Duodenal mucosa (tissue), 2 donors: ENCODE measurements around the gene ADARB2.

Source experiments
- H3K27ac ChIP-seq: one replicate; pipeline ENCODE4 v1.7.0; 2013; ENCODE audit warnings: low read depth, low read length
- H3K27me3 ChIP-seq, 2 donors: one replicate each; pipeline ENCODE4 v1.7.0; 2013; ENCODE audit warnings: low read length in 2 of 2, control low read depth in 1 of 2; ENCODE audit not compliant: insufficient read depth in 2 of 2, control insufficient read depth in 1 of 2
- H3K36me3 ChIP-seq, 2 donors: one replicate each; pipeline ENCODE4 v1.7.0; 2013; ENCODE audit warnings: low read length in 2 of 2, control low read depth in 1 of 2; ENCODE audit not compliant: insufficient read depth in 2 of 2, control insufficient read depth in 1 of 2
- H3K4me1 ChIP-seq, 2 donors: one replicate each; pipeline ENCODE4 v1.7.0; 2013; ENCODE audit warnings: low read length in 2 of 2, control low read depth in 1 of 2; ENCODE audit not compliant: insufficient read depth in 2 of 2, control insufficient read depth in 1 of 2
- H3K4me3 ChIP-seq, 2 donors: one replicate each; pipeline ENCODE4 v1.7.0; 2013; ENCODE audit warnings: low read length in 2 of 2, low read depth in 1 of 2
- H3K9ac ChIP-seq, 2 donors: one replicate each; pipeline ENCODE4 v1.7.0; 2013; ENCODE audit warnings: low read length in 2 of 2, low read depth in 1 of 2
- H3K9me3 ChIP-seq, 2 donors: one replicate each; pipeline ENCODE4 v1.7.0; 2013; ENCODE audit warnings: low read length in 2 of 2, control low read depth in 1 of 2; ENCODE audit not compliant: control insufficient read depth in 1 of 2

Gene ADARB2

GRCh38 chr10:1185911-1186682 lies 551.2 kb downstream of the ADARB2 start:
- no peaks in the 10 kb centered on the region for H3K27me3 ChIP-seq
- H3K36me3 ChIP-seq, result no peaks in the 10 kb centered on the region
- no peak overlapping the region for H3K9ac ChIP-seq
- H3K4me3 ChIP-seq, result no peak overlapping the region
- no peak overlapping the region for H3K27ac ChIP-seq
- H3K4me1 ChIP-seq, result peaks cover 10 to 11% of the 10 kb centered on the region in 2 donors
- H3K9me3 ChIP-seq, result no peaks in the 10 kb centered on the region

- Histone ChIP-seq H3K27me3 (no peaks in the 10 kb centered on the region), H3K9ac (no peak overlapping the region), H3K9me3 (no peaks in the 10 kb centered on the region), H3K4me1 (peaks cover 10 to 11% of the 10 kb centered on the region in 2 donors), H3K36me3 (no peaks in the 10 kb centered on the region), H3K4me3 (no peak overlapping the region), H3K27ac (no peak overlapping the region)
Measured at GRCh38 chr10:1184541-1185430, 552.5 kb downstream of the ADARB2 start.

- Histone ChIP-seq H3K4me3 (no peak overlapping the region), H3K9ac (no peak overlapping the region), H3K27ac (no peak overlapping the region), H3K27me3 (no peaks in the 10 kb centered on the region), H3K4me1 (peaks cover 10 to 11% of the 10 kb centered on the region in 2 donors), H3K36me3 (no peaks in the 10 kb centered on the region), H3K9me3 (no peaks in the 10 kb centered on the region)
Measured at GRCh38 chr10:1183701-1184100, 553.6 kb downstream of the ADARB2 start.

GRCh38 chr10:1183033-1183396 lies 554.3 kb downstream of the ADARB2 start:
- H3K4me1 ChIP-seq, result peaks cover 5 to 8% of the 10 kb centered on the region in 2 donors
- H3K36me3 ChIP-seq, result no peaks in the 10 kb centered on the region
- H3K4me3 ChIP-seq, result no peak overlapping the region
- H3K27me3 ChIP-seq, result no peaks in the 10 kb centered on the region
- no peak overlapping the region for H3K27ac ChIP-seq
- H3K9ac ChIP-seq, result no peak overlapping the region
- no peaks in the 10 kb centered on the region for H3K9me3 ChIP-seq

GRCh38 chr10:1182280-1183032 lies 554.9 kb downstream of the ADARB2 start:
- Histone ChIP-seq H3K27me3 (no peaks in the 10 kb centered on the region), H3K9me3 (no peaks in the 10 kb centered on the region), H3K27ac (no peak overlapping the region), H3K36me3 (no peaks in the 10 kb centered on the region), H3K4me1 (peaks cover 0 to 2% of the 10 kb centered on the region in 2 donors), H3K4me3 (no peak overlapping the region), H3K9ac (no peak overlapping the region)

- Histone ChIP-seq H3K4me1 (no peaks in the 10 kb centered on the region), H3K9ac (no peak overlapping the region), H3K36me3 (no peaks in the 10 kb centered on the region), H3K27me3 (no peaks in the 10 kb centered on the region), H3K4me3 (no peak overlapping the region), H3K9me3 (no peaks in the 10 kb centered on the region), H3K27ac (no peak overlapping the region)
Measured at GRCh38 chr10:1180836-1181235, 556.5 kb downstream of the ADARB2 start.

GRCh38 chr10:1180071-1180730 lies 557.1 kb downstream of the ADARB2 start:
- no peaks in the 10 kb centered on the region for H3K4me1 ChIP-seq
- no peak overlapping the region for H3K4me3 ChIP-seq
- H3K36me3 ChIP-seq, result no peaks in the 10 kb centered on the region
- no peaks in the 10 kb centered on the region for H3K9me3 ChIP-seq
- no peak overlapping the region for H3K27ac ChIP-seq
- H3K9ac ChIP-seq, result no peak overlapping the region
- H3K27me3 ChIP-seq, result no peaks in the 10 kb centered on the region

- Histone ChIP-seq H3K27ac (no peak overlapping the region), H3K9ac (no peak overlapping the region), H3K4me3 (no peak overlapping the region), H3K27me3 (no peaks in the 10 kb centered on the region), H3K36me3 (no peaks in the 10 kb centered on the region), H3K4me1 (no peaks in the 10 kb centered on the region), H3K9me3 (no peaks in the 10 kb centered on the region)
Measured at GRCh38 chr10:1179346-1180070, 557.8 kb downstream of the ADARB2 start.

GRCh38 chr10:1178506-1178905 lies 558.8 kb downstream of the ADARB2 start:
- no peak overlapping the region for H3K9ac ChIP-seq
- H3K27me3 ChIP-seq, result no peaks in the 10 kb centered on the region
- H3K27ac ChIP-seq, result no peak overlapping the region
- H3K36me3 ChIP-seq, result no peaks in the 10 kb centered on the region
- no peak overlapping the region for H3K4me3 ChIP-seq
- H3K9me3 ChIP-seq, result no peaks in the 10 kb centered on the region
- H3K4me1 ChIP-seq, result no peaks in the 10 kb centered on the region
